Osteocyte (in vitro differentiated cells): ENCODE results near the gene CCT2. TPM values are rescaled to one million over a fixed set of nuclear protein-coding genes. Genes with fewer than 3 reads are reported as not detected.
"Not testable (repeated sequence)": the region's sequence is repeated elsewhere in the genome, so short reads cannot be mapped to it uniquely, and the experiment has no call there.

Experiments used
- DNase-seq: peaks from one replicate; pipeline ENCODE4 v3.0.0; 2021; ENCODE audit warnings: mixed read lengths; ENCODE audit not compliant: unreplicated experiment; ENCODE audit errors: extremely low spot score
- H3K27ac Mint-ChIP-seq: one replicate; pipeline ENCODE4 v1.8.0; 2021; ENCODE audit warnings: mild to moderate bottlenecking, mixed read lengths; ENCODE audit not compliant: unreplicated experiment
- H3K27me3 Mint-ChIP-seq: one replicate; pipeline ENCODE4 v1.8.0; 2021; ENCODE audit warnings: mixed read lengths; ENCODE audit not compliant: unreplicated experiment
- H3K36me3 Mint-ChIP-seq: one replicate; pipeline ENCODE4 v1.8.0; 2021; ENCODE audit warnings: mixed read lengths; ENCODE audit not compliant: unreplicated experiment
- H3K4me1 Mint-ChIP-seq: one replicate; pipeline ENCODE4 v1.8.0; 2021; ENCODE audit warnings: mixed read lengths; ENCODE audit not compliant: unreplicated experiment
- H3K4me3 Mint-ChIP-seq: one replicate; pipeline ENCODE4 v1.8.0; 2021; ENCODE audit warnings: mild to moderate bottlenecking, moderate library complexity, mixed read lengths; ENCODE audit not compliant: unreplicated experiment
- H3K9me3 Mint-ChIP-seq: one replicate; pipeline ENCODE4 v1.8.0; 2021; ENCODE audit warnings: mixed read lengths; ENCODE audit not compliant: unreplicated experiment
- total RNA-seq: library from RNA; stranded (reverse); gene quantifications from 2 replicates; pipeline ENCODE4 v1.2.1, GENCODE V29; 2021
- TF ChIP-seq, protein P1 (sequence below): fragments of 200-600 bp; sonication (generic); IDR thresholded peaks from 2 replicates; pipeline ENCODE4 v1.5.0; 2021; ENCODE audit warnings: antibody characterized with exemption, mild to moderate bottlenecking, moderate library complexity

CCT2 gene
- total RNA-seq, 1 donor from 2014 or later = 162 TPM

DNA sequence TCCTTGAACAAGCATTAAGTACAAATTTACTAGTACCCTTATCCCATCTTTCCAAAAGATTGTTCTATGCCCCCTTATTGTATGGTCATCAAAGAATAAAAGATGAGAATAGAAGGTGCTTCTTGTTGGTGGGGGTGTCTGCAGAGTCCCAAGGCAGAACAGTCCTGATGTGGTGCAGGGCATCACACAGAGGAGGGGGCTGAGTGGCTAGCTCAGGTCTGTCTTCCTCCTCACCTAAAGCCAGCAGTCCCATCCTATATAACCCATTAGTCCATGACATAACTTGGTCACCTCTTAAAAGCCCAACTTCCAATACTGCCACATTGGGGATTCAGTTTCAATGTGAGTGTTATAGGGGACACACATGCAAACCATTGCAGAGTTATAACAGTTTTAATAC lies 15.5 kb downstream of the CCT2 start:
- peaks cover 3% of the 10 kb centered on the region for H3K9me3 Mint-ChIP-seq
- H3K36me3 Mint-ChIP-seq = peaks cover 56% of the 10 kb centered on the region
- no peaks in the 10 kb centered on the region for H3K4me1 Mint-ChIP-seq
- DNase-seq = no peak
- H3K27ac Mint-ChIP-seq = no peak overlapping the region
- no peaks in the 10 kb centered on the region for H3K27me3 Mint-ChIP-seq
- H3K4me3 Mint-ChIP-seq = no peak overlapping the region
- TF ChIP-seq, protein P1, sequence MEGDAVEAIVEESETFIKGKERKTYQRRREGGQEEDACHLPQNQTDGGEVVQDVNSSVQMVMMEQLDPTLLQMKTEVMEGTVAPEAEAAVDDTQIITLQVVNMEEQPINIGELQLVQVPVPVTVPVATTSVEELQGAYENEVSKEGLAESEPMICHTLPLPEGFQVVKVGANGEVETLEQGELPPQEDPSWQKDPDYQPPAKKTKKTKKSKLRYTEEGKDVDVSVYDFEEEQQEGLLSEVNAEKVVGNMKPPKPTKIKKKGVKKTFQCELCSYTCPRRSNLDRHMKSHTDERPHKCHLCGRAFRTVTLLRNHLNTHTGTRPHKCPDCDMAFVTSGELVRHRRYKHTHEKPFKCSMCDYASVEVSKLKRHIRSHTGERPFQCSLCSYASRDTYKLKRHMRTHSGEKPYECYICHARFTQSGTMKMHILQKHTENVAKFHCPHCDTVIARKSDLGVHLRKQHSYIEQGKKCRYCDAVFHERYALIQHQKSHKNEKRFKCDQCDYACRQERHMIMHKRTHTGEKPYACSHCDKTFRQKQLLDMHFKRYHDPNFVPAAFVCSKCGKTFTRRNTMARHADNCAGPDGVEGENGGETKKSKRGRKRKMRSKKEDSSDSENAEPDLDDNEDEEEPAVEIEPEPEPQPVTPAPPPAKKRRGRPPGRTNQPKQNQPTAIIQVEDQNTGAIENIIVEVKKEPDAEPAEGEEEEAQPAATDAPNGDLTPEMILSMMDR = no peak

- Mint-ChIP-seq H3K4me1 (no peaks in the 10 kb centered on the region), H3K27me3 (no peaks in the 10 kb centered on the region), H3K9me3 (peaks cover 3% of the 10 kb centered on the region), H3K4me3 (no peak overlapping the region), H3K36me3 (peaks cover 50% of the 10 kb centered on the region), H3K27ac (no peak overlapping the region)
- TF ChIP-seq, protein P1 = no peak
- DNase-seq = no peak
Observed at GRCh38 chr12:69601962-69602685, 16.9 kb downstream of the CCT2 start.

DNA sequence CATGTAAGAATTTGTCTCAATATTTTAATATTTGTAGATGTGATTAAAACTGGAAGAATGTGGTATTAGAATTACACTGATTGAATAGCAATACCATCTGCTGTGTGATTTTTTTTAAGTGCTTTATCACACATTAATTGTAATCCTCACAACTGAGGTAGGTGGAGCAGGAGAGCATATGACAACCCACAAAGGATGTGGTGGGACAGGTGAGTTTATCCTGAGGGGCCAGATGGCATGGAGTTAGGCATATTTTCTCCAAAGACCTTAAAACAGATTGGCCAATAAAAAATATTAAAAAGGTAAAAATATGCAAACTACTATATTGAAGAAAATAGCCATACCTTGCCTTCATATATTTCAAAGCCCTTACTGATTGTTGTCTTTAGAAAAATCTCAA lies 17.7 kb downstream of the CCT2 start:
- TF ChIP-seq, protein P1 = no peak
- Mint-ChIP-seq H3K36me3 (peaks cover 42% of the 10 kb centered on the region), H3K27ac (no peak overlapping the region), H3K4me3 (no peak overlapping the region), H3K27me3 (no peaks in the 10 kb centered on the region), H3K4me1 (no peaks in the 10 kb centered on the region), H3K9me3 (peaks cover 3% of the 10 kb centered on the region)
- DNase-seq = no peak

- not testable (repeated sequence) for DNase-seq, H3K4me1 Mint-ChIP-seq, H3K4me3 Mint-ChIP-seq, H3K9me3 Mint-ChIP-seq, H3K27me3 Mint-ChIP-seq, H3K27ac Mint-ChIP-seq
- peaks cover 36% of the 10 kb centered on the region for H3K36me3 Mint-ChIP-seq
Observed at GRCh38 chr12:69603556-69603955, 18.3 kb downstream of the CCT2 start.

GRCh38 chr12:69604275-69604674 lies 19.0 kb downstream of the CCT2 start:
- H3K36me3 Mint-ChIP-seq = peaks cover 33% of the 10 kb centered on the region
- H3K4me3 Mint-ChIP-seq, H3K27ac Mint-ChIP-seq, H3K9me3 Mint-ChIP-seq, DNase-seq, H3K27me3 Mint-ChIP-seq, H3K4me1 Mint-ChIP-seq: not testable (repeated sequence)

GRCh38 chr12:69608114-69608513 lies 22.9 kb downstream of the CCT2 start:
- TF ChIP-seq, protein P1 = no peak
- Mint-ChIP-seq H3K36me3 (peaks cover 5% of the 10 kb centered on the region), H3K9me3 (peaks cover 3% of the 10 kb centered on the region), H3K27me3 (peaks cover 15% of the 10 kb centered on the region), H3K4me1 (no peaks in the 10 kb centered on the region), H3K27ac (no peak overlapping the region), H3K4me3 (no peak overlapping the region)
- no peak for DNase-seq
